Fibroblast of skin of back (primary cell): Measurements from ENCODE around the gene IGFBP7.

Experiments
- DNase-seq: peaks from one replicate; pipeline ENCODE4 v3.0.0-alpha.2; 2013

The IGFBP7 gene

GRCh38 chr4:57129477-57129876, 19.3 kb upstream of the IGFBP7 start:
- DNase-seq = no peak

- DNase-seq = no peak
Observed at GRCh38 chr4:57127361-57127760, 17.2 kb upstream of the IGFBP7 start.

GRCh38 chr4:57125996-57126395, 15.8 kb upstream of the IGFBP7 start:
- no peak for DNase-seq

- no peak for DNase-seq
Observed at GRCh38 chr4:57124145-57124544, 14.0 kb upstream of the IGFBP7 start.

- no peak for DNase-seq
Observed at GRCh38 chr4:57122959-57123358, 12.8 kb upstream of the IGFBP7 start.

GRCh38 chr4:57119054-57119651, 9.0 kb upstream of the IGFBP7 start:
- DNase-seq = peak; percentile 99

GRCh38 chr4:57117491-57117890, 7.3 kb upstream of the IGFBP7 start:
- DNase-seq = no peak

- DNase-seq = no peak
Observed at GRCh38 chr4:57116245-57116644, 6.1 kb upstream of the IGFBP7 start.

GRCh38 chr4:57114973-57115372, 4.8 kb upstream of the IGFBP7 start:
- DNase-seq = peak; percentile 62

- DNase-seq = no peak
Observed at GRCh38 chr4:57113870-57114269, 3.7 kb upstream of the IGFBP7 start.

GRCh38 chr4:57110640-57111511, 691 bp upstream of the IGFBP7 start:
- peak; percentile 86 for DNase-seq

GRCh38 chr4:57109411-57109846, 756 bp downstream of the IGFBP7 start:
- DNase-seq = no peak

- no peak for DNase-seq
Observed at GRCh38 chr4:57106181-57106580, 4.0 kb downstream of the IGFBP7 start.

GRCh38 chr4:57104706-57105560, 5.3 kb downstream of the IGFBP7 start:
- no peak for DNase-seq

- peak; percentile 57 for DNase-seq
Observed at GRCh38 chr4:57103051-57103450, 7.1 kb downstream of the IGFBP7 start.

GRCh38 chr4:57102050-57102624, 8.0 kb downstream of the IGFBP7 start:
- DNase-seq = peak; percentile 100

- DNase-seq = peak; percentile 61
Observed at GRCh38 chr4:57100979-57101651, 9.1 kb downstream of the IGFBP7 start.

- DNase-seq = no peak
Observed at GRCh38 chr4:57099363-57099762, 10.8 kb downstream of the IGFBP7 start.

- DNase-seq = peak; percentile 72
Observed at GRCh38 chr4:57098941-57099340, 11.2 kb downstream of the IGFBP7 start.

- DNase-seq = no peak
Observed at GRCh38 chr4:57098415-57098814, 11.8 kb downstream of the IGFBP7 start.

- no peak for DNase-seq
Observed at GRCh38 chr4:57097711-57098110, 12.5 kb downstream of the IGFBP7 start.

- DNase-seq = no peak
Observed at GRCh38 chr4:57095956-57096355, 14.2 kb downstream of the IGFBP7 start.
